B cell (primary cell): ENCODE measurements around the gene MOXD1.

Experiments used
- EZH2 ChIP-seq: IDR thresholded peaks from 2 replicates; pipeline ENCODE4 v1.6.1; 2012; ENCODE audit warnings: borderline replicate concordance, low read depth, mild to moderate bottlenecking, moderate library complexity, low read length; ENCODE audit not compliant: insufficient read depth, poor library complexity, severe bottlenecking
- TF ChIP-seq, protein P1 (sequence below): fragments of 200-600 bp; IDR thresholded peaks from one replicate; pipeline ENCODE4 v1.8.0; 2022; ENCODE audit warnings: antibody characterized with exemption, mild to moderate bottlenecking

DNA sequence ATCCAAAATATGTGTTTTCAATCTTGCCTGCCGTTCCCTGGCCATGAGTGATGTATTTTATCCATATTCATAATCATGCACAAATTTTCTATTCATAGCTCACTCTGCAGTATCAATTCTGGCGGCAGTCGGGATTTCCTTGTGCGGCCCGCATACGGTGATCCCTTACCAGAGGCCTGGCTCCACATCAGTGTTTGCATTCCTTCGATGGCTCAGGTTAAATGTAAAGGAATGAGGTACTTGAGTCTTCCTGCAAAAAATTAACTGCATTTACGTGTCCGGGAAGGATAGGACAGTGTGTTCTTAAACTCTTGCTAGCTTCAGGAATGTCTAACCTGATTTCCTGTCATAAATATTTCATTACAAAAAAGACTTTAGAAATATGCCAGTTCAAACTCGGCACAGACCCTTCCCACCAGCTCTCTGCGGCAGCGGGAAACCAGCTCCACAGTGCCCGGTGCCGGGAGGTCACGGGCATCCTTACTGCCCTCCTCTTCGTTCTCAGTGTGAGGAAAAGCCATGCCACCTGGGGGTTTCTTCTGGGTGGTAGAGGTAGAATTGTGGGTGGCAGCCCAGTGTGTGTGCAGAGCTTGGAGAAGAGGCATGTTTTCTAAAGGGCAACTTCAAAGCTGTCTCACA lies 154.5 kb downstream of the MOXD1 start:
- TF ChIP-seq EZH2: no peak
- TF ChIP-seq, protein P1, sequence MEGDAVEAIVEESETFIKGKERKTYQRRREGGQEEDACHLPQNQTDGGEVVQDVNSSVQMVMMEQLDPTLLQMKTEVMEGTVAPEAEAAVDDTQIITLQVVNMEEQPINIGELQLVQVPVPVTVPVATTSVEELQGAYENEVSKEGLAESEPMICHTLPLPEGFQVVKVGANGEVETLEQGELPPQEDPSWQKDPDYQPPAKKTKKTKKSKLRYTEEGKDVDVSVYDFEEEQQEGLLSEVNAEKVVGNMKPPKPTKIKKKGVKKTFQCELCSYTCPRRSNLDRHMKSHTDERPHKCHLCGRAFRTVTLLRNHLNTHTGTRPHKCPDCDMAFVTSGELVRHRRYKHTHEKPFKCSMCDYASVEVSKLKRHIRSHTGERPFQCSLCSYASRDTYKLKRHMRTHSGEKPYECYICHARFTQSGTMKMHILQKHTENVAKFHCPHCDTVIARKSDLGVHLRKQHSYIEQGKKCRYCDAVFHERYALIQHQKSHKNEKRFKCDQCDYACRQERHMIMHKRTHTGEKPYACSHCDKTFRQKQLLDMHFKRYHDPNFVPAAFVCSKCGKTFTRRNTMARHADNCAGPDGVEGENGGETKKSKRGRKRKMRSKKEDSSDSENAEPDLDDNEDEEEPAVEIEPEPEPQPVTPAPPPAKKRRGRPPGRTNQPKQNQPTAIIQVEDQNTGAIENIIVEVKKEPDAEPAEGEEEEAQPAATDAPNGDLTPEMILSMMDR: no peak
